Epithelial cell of proximal tubule (primary cell): ENCODE data around the gene MCTP2. TPM values are rescaled to one million over a fixed set of nuclear protein-coding genes. Genes with fewer than 3 reads are reported as not detected.

Experiments used
- DNase-seq: peaks from one replicate; pipeline ENCODE4 v3.0.0-alpha.2; 2011; ENCODE audit warnings: low read depth
- H3K4me3 ChIP-seq: 2 replicates; pipeline ENCODE4 v1.5.1; 2011; ENCODE audit warnings: low read depth, mild to moderate bottlenecking, low read length
- total RNA-seq: library from RNA; depleted of rRNA; stranded (reverse); fragments of >200 nt; gene quantifications from 2 replicates; pipeline ENCODE4 v1.2.3, GENCODE V29; 2015
- TF ChIP-seq, protein P1 (sequence below): conservative IDR thresholded peaks from 2 replicates; pipeline ENCODE4 v1.5.1; 2012; ENCODE audit warnings: low read depth, mild to moderate bottlenecking, low read length

The MCTP2 gene
- total RNA-seq, 1 donor from 2014 or later, result 7.5 TPM

DNA sequence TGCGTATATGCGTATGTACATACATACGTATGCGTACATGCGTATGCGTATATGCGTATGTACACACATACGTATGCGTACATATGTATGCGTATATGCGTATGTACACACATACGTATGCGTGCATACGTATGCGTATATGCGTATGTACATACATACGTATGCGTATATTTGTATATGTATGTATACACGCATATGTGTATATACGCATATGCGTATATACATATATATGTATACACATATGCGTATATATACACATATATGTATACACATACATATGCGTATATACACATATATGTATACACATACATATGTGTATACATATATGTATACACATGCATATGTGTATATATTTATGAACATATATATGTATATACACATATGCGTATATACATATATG, 12.1 kb downstream of the MCTP2 start:
- TF ChIP-seq, protein P1, sequence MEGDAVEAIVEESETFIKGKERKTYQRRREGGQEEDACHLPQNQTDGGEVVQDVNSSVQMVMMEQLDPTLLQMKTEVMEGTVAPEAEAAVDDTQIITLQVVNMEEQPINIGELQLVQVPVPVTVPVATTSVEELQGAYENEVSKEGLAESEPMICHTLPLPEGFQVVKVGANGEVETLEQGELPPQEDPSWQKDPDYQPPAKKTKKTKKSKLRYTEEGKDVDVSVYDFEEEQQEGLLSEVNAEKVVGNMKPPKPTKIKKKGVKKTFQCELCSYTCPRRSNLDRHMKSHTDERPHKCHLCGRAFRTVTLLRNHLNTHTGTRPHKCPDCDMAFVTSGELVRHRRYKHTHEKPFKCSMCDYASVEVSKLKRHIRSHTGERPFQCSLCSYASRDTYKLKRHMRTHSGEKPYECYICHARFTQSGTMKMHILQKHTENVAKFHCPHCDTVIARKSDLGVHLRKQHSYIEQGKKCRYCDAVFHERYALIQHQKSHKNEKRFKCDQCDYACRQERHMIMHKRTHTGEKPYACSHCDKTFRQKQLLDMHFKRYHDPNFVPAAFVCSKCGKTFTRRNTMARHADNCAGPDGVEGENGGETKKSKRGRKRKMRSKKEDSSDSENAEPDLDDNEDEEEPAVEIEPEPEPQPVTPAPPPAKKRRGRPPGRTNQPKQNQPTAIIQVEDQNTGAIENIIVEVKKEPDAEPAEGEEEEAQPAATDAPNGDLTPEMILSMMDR, result no peak
- no peak for DNase-seq
- no peak overlapping the region for H3K4me3 ChIP-seq

DNA sequence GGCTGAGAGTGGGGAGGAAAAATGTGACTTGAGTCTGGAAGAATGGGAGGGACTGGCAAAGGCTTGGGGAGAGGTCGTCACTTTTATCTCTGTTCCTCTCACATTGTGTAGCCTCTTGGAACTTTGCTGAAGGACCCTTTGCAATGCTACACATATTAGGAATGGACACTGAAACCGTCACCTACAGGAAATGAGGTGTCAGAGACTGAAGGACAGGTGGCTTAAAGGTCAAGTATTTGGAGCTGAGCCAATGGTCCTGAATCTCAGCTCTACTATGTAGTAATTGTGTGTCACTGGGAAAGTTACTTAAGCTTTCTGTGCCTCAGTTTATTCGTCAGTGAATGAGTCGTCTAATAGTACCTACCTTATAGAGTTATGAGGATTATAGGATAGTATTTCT, 14.7 kb downstream of the MCTP2 start:
- DNase-seq, result no peak
- TF ChIP-seq, protein P1, result no peak
- H3K4me3 ChIP-seq, result no peak overlapping the region

DNA sequence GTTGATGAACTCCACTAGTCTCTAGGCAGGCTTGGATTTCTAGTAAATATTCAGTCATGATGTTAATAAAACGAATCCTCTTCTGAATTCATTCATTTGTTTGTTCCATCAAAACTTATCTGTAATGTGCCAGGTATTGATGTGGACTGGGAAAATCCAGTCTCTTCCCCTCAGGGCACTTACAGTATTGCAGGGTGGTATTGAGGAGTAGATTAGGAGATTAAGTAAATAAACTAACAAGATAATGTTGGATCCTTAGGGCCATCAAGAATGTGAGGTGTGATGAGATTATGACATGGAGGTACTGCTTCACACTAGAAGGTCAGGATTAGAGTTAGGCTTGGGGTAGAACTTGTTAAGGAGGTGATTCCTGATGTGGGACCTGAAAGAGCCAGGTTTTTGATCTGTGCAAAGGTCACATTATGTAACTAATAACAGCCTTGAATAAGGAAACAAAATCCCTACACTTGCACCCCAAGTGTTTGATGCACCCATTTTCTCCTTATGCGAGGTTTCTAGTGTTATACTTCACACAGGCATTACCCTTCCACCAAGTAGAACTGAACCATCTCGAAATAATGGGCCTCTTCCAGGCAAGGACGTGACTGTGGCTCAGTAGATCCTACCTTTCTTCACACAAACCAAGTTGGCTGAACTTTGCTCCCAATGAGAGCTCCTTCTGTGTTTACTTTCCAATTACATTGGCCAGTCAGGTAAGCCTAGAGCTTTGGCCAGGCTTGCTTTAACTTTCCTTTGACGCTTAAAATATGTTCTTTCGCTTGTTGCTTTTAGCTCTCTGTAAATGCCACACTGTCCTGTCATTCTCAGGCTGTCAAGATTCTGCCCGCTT, 16.7 kb downstream of the MCTP2 start:
- no peak for DNase-seq
- no peak overlapping the region for H3K4me3 ChIP-seq
- TF ChIP-seq, protein P1, result no peak

DNA sequence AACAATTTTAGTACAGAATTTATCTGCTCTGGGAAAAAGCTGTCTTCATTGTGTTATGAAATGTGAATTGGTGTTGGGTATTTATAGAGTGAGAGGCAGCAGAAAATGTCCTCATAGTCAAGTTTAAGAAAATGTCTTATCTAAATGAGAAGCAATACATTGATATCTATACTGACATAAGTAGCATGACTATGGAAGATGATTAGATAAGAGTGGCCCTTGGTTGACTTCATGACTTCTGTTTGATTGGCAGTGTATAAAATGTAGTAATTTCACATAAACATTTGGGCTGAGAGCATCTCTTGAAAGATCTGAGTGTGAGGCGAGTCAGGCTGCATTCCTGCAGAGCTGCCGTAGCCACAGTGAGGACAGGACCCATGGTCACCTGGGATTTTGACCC, 19.4 kb downstream of the MCTP2 start:
- TF ChIP-seq, protein P1, result no peak
- no peak overlapping the region for H3K4me3 ChIP-seq

DNA sequence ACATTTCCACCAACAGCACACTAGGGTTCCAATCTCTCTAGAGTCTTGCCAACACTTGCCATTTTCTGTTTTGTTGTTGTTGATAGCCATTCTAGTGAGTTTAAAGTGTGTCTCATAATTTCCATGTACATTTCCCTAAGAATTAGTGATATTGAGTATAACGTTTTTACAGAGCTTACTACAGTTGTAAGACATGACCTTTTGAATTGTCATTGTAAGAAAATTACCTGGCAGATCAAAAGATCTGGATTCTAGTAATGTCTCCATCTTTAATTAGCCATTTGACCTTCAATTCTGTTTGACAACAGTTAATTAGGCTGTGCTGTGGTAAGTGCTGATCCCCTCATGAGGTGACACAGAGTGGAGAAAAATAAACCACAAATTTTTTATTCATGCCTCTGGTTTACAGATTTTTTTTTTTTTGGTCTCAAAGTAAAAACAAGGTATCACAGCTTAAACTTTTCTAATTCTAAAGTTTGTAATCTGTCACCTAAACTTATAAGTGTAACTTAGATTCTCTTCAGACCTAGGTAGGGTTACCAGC, 20.9 kb downstream of the MCTP2 start:
- TF ChIP-seq, protein P1, result no peak
- no peak for DNase-seq
- H3K4me3 ChIP-seq, result no peak overlapping the region

More for the DNA sequence above, 19.4 kb downstream of the MCTP2 start:
- no peak for DNase-seq

DNA sequence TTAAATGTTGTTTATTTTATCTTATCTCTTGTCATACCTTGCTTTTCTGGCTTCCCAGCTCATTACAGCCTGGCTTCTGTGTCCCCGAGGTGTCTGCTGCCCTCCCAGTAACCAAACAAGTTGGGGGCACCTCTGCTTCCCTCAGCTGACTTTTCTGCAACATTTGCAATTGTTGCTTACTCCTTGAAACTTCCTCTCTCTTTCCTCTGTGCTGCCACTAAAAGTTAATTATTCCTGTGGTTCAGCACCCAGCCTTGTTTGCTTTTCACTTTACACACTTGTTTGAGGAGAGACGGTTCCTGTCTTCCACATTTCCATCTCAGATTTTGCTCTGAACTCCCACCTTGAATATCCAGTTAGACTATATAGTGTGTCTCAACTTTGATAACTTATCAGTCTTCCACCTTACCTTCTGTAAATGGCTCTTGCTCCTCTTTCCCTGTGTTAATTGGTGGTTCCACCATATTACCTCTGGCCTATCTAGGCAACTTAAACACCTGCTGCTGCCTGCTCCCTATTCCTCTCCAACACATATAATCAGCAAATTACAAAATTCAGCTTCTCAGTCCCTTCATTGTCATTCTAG, 21.6 kb downstream of the MCTP2 start:
- DNase-seq, result no peak
- TF ChIP-seq, protein P1, result no peak
- H3K4me3 ChIP-seq, result no peak overlapping the region
